Breast epithelium (tissue), 4 donors: ENCODE data around the gene HSF4. TPM values are rescaled to one million over a fixed set of nuclear protein-coding genes. Genes with fewer than 3 reads are reported as not detected.

Experiments
- DNase-seq, 2 donors: peaks; one replicate each; pipeline ENCODE4 v3.0.0-alpha.2; 2019; ENCODE audit warnings: low spot score in 2 of 2
- H3K27ac ChIP-seq, 2 donors: fragments of 200-600 bp; sonication (generic) in 1 of 2; one replicate each; pipeline ENCODE4 v1.5.1; 2016 to 2019; ENCODE audit warnings: mild to moderate bottlenecking in 1 of 2
- H3K27me3 ChIP-seq, 2 donors: fragments of 200-600 bp; sonication (generic) in 1 of 2; one replicate each; pipeline versions ENCODE4 v1.5.1 to v1.6.0; 2017 to 2019; ENCODE audit warnings: control low read depth in 1 of 2, mild to moderate bottlenecking in 1 of 2
- H3K36me3 ChIP-seq: fragments of 200-600 bp; one replicate; pipeline ENCODE4 v1.5.1; 2019
- H3K4me1 ChIP-seq, 2 donors: fragments of 200-600 bp; sonication (generic); one replicate each; pipeline ENCODE4 v1.5.1; 2016 to 2019; ENCODE audit warnings: control low read depth in 1 of 2
- H3K4me3 ChIP-seq, 3 donors: fragments of 200-600 bp; sonication (generic); 1 replicate in 2 of 3; 2 replicates in 1 of 3; pipeline ENCODE4 v1.5.1; 2016 to 2019; ENCODE audit warnings: mild to moderate bottlenecking in 3 of 3, moderate library complexity in 2 of 3
- H3K9me3 ChIP-seq, 2 donors: fragments of 200-600 bp; sonication (generic) in 1 of 2; one replicate each; pipeline ENCODE4 v1.5.1; 2016 to 2019; ENCODE audit warnings: control low read depth in 1 of 2
- POLR2A ChIP-seq: fragments of 450-650 bp; IDR thresholded peaks from one replicate; pipeline ENCODE4 v1.6.1; 2016; ENCODE audit warnings: antibody characterized with exemption, mild to moderate bottlenecking, moderate library complexity
- POLR2AphosphoS5 ChIP-seq, 3 donors: sonication (generic); formaldehyde crosslinking; IDR thresholded peaks; one replicate each; pipeline ENCODE4 v1.6.1; 2017; ENCODE audit warnings: antibody characterized with exemption in 3 of 3
- intact Hi-C: fragments of 100-400 bp; cut with DNase I; formaldehyde crosslinking; loops from one replicate; pipeline ENCODE4 v1.15.1; 2023; ENCODE audit warnings: low total_unique reads
- total RNA-seq, 3 donors: library from RNA; depleted of rRNA; stranded (reverse); fragments of >200 nt; gene quantifications; one replicate each; pipeline ENCODE4 v1.1.0, GENCODE V29; 2016
- TF ChIP-seq, protein P1 (sequence below), 3 donors: fragments of 450-650 bp; IDR thresholded peaks; one replicate each; pipeline ENCODE4 v1.5.1; 2016 to 2017; ENCODE audit warnings: antibody characterized with exemption in 3 of 3, mild to moderate bottlenecking in 3 of 3, moderate library complexity in 3 of 3

HSF4 gene
- total RNA-seq, 3 donors from 2014 or later, result 46.9 to 113 (median 62.5) TPM

DNA sequence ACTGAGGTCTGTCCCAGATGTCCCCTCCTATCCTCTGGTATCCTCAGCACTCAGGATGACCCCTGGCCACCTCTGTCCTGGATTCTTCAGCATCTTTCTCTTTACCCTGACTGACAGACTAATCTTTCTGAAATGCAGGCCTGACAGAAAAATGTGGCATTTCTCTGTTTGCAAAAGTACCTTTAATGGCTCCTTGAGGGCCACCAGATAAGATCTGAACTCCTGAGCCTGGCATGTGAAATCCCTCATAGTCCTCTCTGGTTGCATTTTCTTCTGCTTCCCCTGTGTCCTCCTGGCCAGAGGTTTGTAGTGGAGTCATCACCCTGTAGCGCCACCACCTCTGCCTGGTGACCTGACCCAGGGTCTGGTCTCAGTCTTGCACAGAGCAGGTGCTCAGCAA is 32.3 kb downstream of the HSF4 start:
- H3K4me1 ChIP-seq, result peaks cover 5 to 26% of the 10 kb centered on the region in 2 donors

DNA sequence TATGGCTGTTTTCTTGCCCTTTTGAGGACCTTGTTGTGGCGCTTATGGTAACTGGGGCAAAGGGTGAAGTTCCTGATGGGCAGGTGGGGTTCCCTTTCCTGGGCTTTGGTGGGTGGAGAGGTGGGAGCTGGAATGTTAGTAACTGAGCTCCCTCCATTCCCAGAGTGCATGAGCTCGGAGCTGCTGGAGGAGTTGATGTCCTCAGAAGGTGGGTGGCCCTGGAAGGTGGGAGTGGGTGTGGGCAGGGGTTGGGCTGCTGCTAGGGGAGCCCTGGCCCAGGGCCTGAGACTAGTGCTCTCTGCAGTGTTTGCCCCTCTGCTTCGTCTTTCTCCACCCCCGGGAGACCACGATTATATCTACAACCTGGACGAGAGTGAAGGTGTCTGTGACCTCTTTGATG is 33.2 kb downstream of the HSF4 start:
- no peak for DNase-seq
- peak overlapping the region in 1 of 2 donors; percentile 36 for H3K27ac ChIP-seq
- no peak overlapping the region for H3K4me3 ChIP-seq
- no peaks in the 10 kb centered on the region for H3K9me3 ChIP-seq
- no peaks in the 10 kb centered on the region for H3K27me3 ChIP-seq
- H3K4me1 ChIP-seq, result peaks cover 3 to 24% of the 10 kb centered on the region in 2 donors
- TF ChIP-seq, protein P1, sequence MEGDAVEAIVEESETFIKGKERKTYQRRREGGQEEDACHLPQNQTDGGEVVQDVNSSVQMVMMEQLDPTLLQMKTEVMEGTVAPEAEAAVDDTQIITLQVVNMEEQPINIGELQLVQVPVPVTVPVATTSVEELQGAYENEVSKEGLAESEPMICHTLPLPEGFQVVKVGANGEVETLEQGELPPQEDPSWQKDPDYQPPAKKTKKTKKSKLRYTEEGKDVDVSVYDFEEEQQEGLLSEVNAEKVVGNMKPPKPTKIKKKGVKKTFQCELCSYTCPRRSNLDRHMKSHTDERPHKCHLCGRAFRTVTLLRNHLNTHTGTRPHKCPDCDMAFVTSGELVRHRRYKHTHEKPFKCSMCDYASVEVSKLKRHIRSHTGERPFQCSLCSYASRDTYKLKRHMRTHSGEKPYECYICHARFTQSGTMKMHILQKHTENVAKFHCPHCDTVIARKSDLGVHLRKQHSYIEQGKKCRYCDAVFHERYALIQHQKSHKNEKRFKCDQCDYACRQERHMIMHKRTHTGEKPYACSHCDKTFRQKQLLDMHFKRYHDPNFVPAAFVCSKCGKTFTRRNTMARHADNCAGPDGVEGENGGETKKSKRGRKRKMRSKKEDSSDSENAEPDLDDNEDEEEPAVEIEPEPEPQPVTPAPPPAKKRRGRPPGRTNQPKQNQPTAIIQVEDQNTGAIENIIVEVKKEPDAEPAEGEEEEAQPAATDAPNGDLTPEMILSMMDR (IDR thresholded peaks at IDR 0.05), result no peak
- TF ChIP-seq POLR2A (no peak), POLR2AphosphoS5 (IDR thresholded peaks at IDR 0.05) (no peak)
- intact Hi-C loops, result no loop called here
- H3K36me3 ChIP-seq, result no peaks in the 10 kb centered on the region

More for the DNA sequence above, 32.3 kb downstream of the HSF4 start:
- H3K4me3 ChIP-seq, result no peak overlapping the region
- no peaks in the 10 kb centered on the region for H3K9me3 ChIP-seq
- H3K27me3 ChIP-seq, result no peaks in the 10 kb centered on the region
- TF ChIP-seq POLR2A, result no peak
- no peak for TF ChIP-seq POLR2AphosphoS5 (IDR thresholded peaks at IDR 0.05)
- TF ChIP-seq, protein P1 (IDR thresholded peaks at IDR 0.05), result no peak
- no peaks in the 10 kb centered on the region for H3K36me3 ChIP-seq
- H3K27ac ChIP-seq, result no peak overlapping the region
- intact Hi-C loops, result no loop called here
- no peak for DNase-seq

DNA sequence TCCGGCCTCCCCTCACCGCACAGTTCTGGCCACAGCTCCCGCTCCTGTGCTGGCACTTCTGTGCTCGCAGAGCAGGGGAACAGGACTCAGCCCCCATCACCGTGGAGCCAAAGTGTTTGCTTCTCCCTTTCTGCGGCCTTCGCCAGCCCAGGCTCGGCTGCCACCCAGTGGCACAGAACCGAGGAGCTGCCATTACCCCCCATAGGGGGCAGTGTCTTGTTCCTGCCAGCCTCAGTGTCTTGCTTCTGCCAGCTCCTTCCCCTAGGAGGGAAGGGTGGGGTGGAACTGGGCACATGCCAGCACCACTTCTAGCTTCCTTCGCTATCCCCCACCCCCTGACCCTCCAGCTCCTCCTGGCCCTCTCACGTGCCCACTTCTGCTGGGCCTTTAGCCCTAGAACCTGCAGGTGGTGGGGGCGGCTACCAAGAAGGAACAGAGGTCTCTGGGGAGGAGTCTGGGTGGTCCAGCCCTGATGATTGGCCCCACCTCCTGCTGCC is 33.7 kb downstream of the HSF4 start:
- no peaks in the 10 kb centered on the region for H3K27me3 ChIP-seq
- intact Hi-C loops, result no loop called here
- H3K9me3 ChIP-seq, result no peaks in the 10 kb centered on the region
- no peak for DNase-seq
- peaks cover 4% of the 10 kb centered on the region for H3K36me3 ChIP-seq
- TF ChIP-seq, protein P1 (IDR thresholded peaks at IDR 0.05), result peak; percentile 9 to 53 (median 44)
- TF ChIP-seq POLR2A, result no peak
- TF ChIP-seq POLR2AphosphoS5 (IDR thresholded peaks at IDR 0.05), result no peak
- peak overlapping the region in 1 of 3 donors; percentile 68 for H3K4me3 ChIP-seq
- peaks cover 0 to 18% of the 10 kb centered on the region in 2 donors for H3K4me1 ChIP-seq
- peak overlapping the region; percentile 36 to 41 for H3K27ac ChIP-seq

DNA sequence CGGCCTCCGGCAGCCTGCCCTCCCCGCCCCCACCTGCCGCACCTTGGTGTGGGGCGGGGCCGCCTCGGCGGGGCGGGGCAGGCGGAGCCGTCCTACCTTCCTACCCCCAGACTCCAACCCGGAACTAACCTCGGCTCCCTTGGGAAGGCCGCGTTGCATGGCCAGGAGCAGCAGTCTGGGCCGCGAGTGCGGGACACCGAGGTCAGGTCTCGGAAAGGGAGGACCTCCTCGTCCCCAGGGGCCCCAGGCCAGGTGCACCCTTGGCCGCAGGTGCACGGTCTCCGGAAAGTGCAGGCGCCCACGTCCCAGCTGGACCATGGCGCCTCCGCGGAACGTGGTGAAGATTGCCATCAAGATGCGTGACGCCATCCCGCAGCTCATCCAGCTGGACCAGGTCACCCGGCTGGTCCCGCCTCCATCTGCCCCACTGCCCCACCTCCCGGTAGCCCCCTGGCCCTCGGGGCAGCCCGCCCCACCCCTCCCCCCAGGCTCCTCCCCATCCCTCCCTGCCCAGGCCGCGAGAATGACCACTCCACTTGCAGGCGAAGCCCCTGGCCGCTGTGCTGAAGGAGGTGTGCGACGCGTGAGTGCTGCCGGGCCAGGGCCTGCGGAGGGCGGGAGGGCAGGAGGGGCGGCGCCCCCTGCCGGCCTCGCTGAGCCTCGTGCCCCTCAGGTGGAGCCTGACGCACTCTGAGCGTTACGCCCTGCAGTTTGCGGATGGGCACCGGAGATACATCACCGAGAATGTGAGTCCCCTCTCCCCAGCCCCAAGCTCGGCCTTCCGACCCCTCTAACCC is 34.7 kb downstream of the HSF4 start, which contains the start of gene ELMO3:
TSS of gene ELMO3 (plus strand) at position 121 of the 797 bp plus-strand sequence. CDS start at position 317, 196 bp downstream.
- DNase-seq, result peak in 1 of 2 donors; percentile 76
- H3K4me3 ChIP-seq, result peak within 1 kb of the TSS in 2 of 3 donors; percentile 68 to 70

More for the DNA sequence above, 34.7 kb downstream of the HSF4 start, which contains the start of gene ELMO3:
- no peak for TF ChIP-seq POLR2AphosphoS5 (IDR thresholded peaks at IDR 0.05)
- TF ChIP-seq POLR2A, result no peak
- TF ChIP-seq, protein P1 (IDR thresholded peaks at IDR 0.05), result peak in 2 of 3 donors; percentile 45 to 59
- Histone ChIP-seq H3K9me3 (no peaks in the 10 kb centered on the region), H3K36me3 (peaks cover 8% of the 10 kb centered on the region), H3K27me3 (no peaks in the 10 kb centered on the region), H3K27ac (peak within 1 kb of the TSS; percentile 41 to 75), H3K4me1 (peaks cover 0 to 11% of the 10 kb centered on the region in 2 donors)
- intact Hi-C loops, result no loop called here
